HCT116 (cell line): ENCODE results near the gene CREG1. TPM values are rescaled to one million over a fixed set of nuclear protein-coding genes. Genes with fewer than 3 reads are reported as not detected.
A peak's percentile ranks its signal among the peaks of the same experiment; 100 is the strongest.

Experiments
- ATAC-seq: fragments of 200-7000 bp; cut with Tn5 transposase; 2 replicates; pipeline ENCODE4 v1.9.1; 2020; ENCODE audit warnings: mild to moderate bottlenecking, moderate library complexity
- BruUV-seq: library from RNA; stranded (reverse); fragments of 400-500 nt; replicated peaks from 2 replicates; lab custom pipeline; 2021; lab: Mats Ljungman, UMichigan
- CTCF ChIA-PET: fragments of 300-600 bp; sonication (Branson Sonifier 250); formaldehyde crosslinking; loops from one replicate; lab custom pipeline; 2021; ENCODE audit warnings: antibody characterized with exemption; lab: Charles Lee
- POLR2A ChIA-PET: fragments of 300-600, 350-600 bp; sonication (Branson Sonifier 250); formaldehyde crosslinking; loops from one replicate; lab custom pipeline; 2021; ENCODE audit warnings: antibody characterized with exemption; lab: Charles Lee
- RAD21 ChIA-PET, 2 experiments: fragments of 300-600 bp; sonication (Branson Sonifier 250); formaldehyde crosslinking; loops; one replicate each; lab custom pipeline; 2023; ENCODE audit warnings: low total read pairs in 2 of 2; ENCODE audit not compliant: uncharacterized antibody in 2 of 2, unreplicated experiment in 2 of 2, low non-redundant PET in 1 of 2; lab: Charles Lee
- DNase-seq: peaks from one replicate; pipeline ENCODE4 v3.0.0-alpha.2; 2010; ENCODE audit warnings: low read depth, low spot score
- H2AFZ ChIP-seq: fragments of 200-600 bp; shearing (Covaris generic), sonication (generic); 2 replicates; pipeline ENCODE4 v1.6.1; 2017; ENCODE audit warnings: low read depth, mixed run types, mixed read lengths, antibody characterized with exemption, low read length; ENCODE audit not compliant: poor library complexity, severe bottlenecking
- H3K27ac ChIP-seq: 2 replicates; pipeline ENCODE4 v1.5.1; 2012; ENCODE audit warnings: low read depth, low read length
- H3K27me3 ChIP-seq: fragments of 200-600 bp; sonication (generic); 2 replicates; pipeline ENCODE4 v1.6.1; 2016; ENCODE audit warnings: mixed run types, low read length, mixed read lengths; ENCODE audit not compliant: insufficient read depth
- H3K36me3 ChIP-seq, 2 experiments: fragments of 200-500 bp in 1 of 2; fragments of 200-600 bp in 1 of 2; sonication (Bioruptor generic) in 1 of 2; sonication (generic) in 1 of 2; 2 replicates each; pipeline versions ENCODE4 v1.5.1 to v1.6.1; 2014 to 2016; ENCODE audit warnings: low read length in 2 of 2, inconsistent platforms in 1 of 2, mixed read lengths in 1 of 2, mixed run types in 1 of 2; ENCODE audit not compliant: insufficient read depth in 2 of 2, control insufficient read depth in 1 of 2
- H3K4me1 ChIP-seq, 2 experiments: fragments of 200-600 bp in 1 of 2; sonication (generic) in 1 of 2; 2 replicates each; pipeline versions ENCODE4 v1.5.1 to v1.6.1; 2012 to 2017; ENCODE audit warnings: low read length in 2 of 2, inconsistent platforms in 1 of 2, mild to moderate bottlenecking in 1 of 2, mixed read lengths in 1 of 2, mixed run types in 1 of 2, moderate library complexity in 1 of 2; ENCODE audit not compliant: insufficient read depth in 2 of 2, control insufficient read depth in 1 of 2
- H3K4me2 ChIP-seq: fragments of 200-600 bp; sonication (generic); 2 replicates; pipeline ENCODE4 v1.6.1; 2017; ENCODE audit warnings: mixed run types, low read length, mixed read lengths
- H3K4me3 ChIP-seq, 2 experiments: fragments of 200-600 bp in 1 of 2; sonication (generic) in 1 of 2; replicated peaks in 1 of 2; 2 replicates each; pipeline ENCODE4 v1.5.1; 2011 to 2016; ENCODE audit warnings: low read length in 2 of 2, control low read depth in 1 of 2, low read depth in 1 of 2, mild to moderate bottlenecking in 1 of 2, mixed read lengths in 1 of 2, mixed run types in 1 of 2
- H3K79me2 ChIP-seq: fragments of 200-600 bp; sonication (generic); 2 replicates; pipeline ENCODE4 v1.6.1; 2017; ENCODE audit warnings: mild to moderate bottlenecking, mixed run types, low read length, moderate library complexity, mixed read lengths; ENCODE audit not compliant: insufficient read depth
- H3K9ac ChIP-seq: fragments of 200-600 bp; sonication (generic); 2 replicates; pipeline ENCODE4 v1.6.1; 2016; ENCODE audit warnings: low read length, mixed read lengths
- H3K9me2 ChIP-seq: fragments of 200-600 bp; sonication (generic), shearing (Covaris generic); 2 replicates; pipeline ENCODE4 v1.6.1; 2017; ENCODE audit warnings: mixed run types, mild to moderate bottlenecking, moderate library complexity; ENCODE audit not compliant: insufficient read depth
- H3K9me3 ChIP-seq, 2 experiments: fragments of 200-500 bp in 1 of 2; fragments of 200-600 bp in 1 of 2; sonication (Bioruptor generic) in 1 of 2; sonication (generic) in 1 of 2; 2 replicates each; pipeline ENCODE4 v1.6.1; 2014 to 2017; ENCODE audit warnings: low read length in 2 of 2, mixed read lengths in 2 of 2, inconsistent platforms in 1 of 2, low read depth in 1 of 2, mild to moderate bottlenecking in 1 of 2, mixed run types in 1 of 2, moderate library complexity in 1 of 2; ENCODE audit not compliant: control insufficient read depth in 1 of 2, insufficient read depth in 1 of 2
- H4K20me1 ChIP-seq: fragments of 200-600 bp; sonication (generic), shearing (Covaris generic); 2 replicates; pipeline ENCODE4 v1.6.1; 2017; ENCODE audit warnings: mixed run types, mild to moderate bottlenecking, moderate library complexity; ENCODE audit not compliant: insufficient read depth
- EZH2 ChIP-seq: fragments of 200-600 bp; sonication (generic); IDR thresholded peaks from 2 replicates; pipeline ENCODE4 v1.6.1; 2017; ENCODE audit warnings: antibody characterized with exemption, mixed run types
- RAD21 ChIP-seq: IDR thresholded peaks from 2 replicates; pipeline ENCODE4 v1.6.1; 2012; ENCODE audit warnings: low read depth, mild to moderate bottlenecking
- SIN3A ChIP-seq: IDR thresholded peaks from 2 replicates; pipeline ENCODE4 v1.6.1; 2012; ENCODE audit warnings: low read depth
- SP1 ChIP-seq: IDR thresholded peaks from 2 replicates; pipeline ENCODE4 v1.6.1; 2012; ENCODE audit warnings: low read depth
- TCF7L2 ChIP-seq: IDR thresholded peaks from 2 replicates; pipeline ENCODE4 v1.7.0; 2011; ENCODE audit warnings: borderline replicate concordance, inconsistent platforms; ENCODE audit not compliant: insufficient read depth, insufficient read length; ENCODE audit errors: extremely low read depth
- ZFX ChIP-seq: fragments of 450-650 bp; IDR thresholded peaks from 2 replicates; pipeline ENCODE4 v1.6.1; 2017
- ZNF274 ChIP-seq: fragments of 200-500 bp; sonication (Bioruptor generic); IDR thresholded peaks from 2 replicates; pipeline ENCODE4 v1.6.1; 2014; ENCODE audit warnings: mild to moderate bottlenecking, low read depth, low read length, inconsistent platforms
- intact Hi-C: fragments of 100-400 bp; cut with micrococcal nuclease; formaldehyde crosslinking; loops from 2 replicates; pipeline ENCODE4 v1.10.0; 2022
- total RNA-seq: library from RNA; stranded (reverse); gene quantifications from one replicate; pipeline ENCODE4 v1.2.1, GENCODE V29; 2021; ENCODE audit not compliant: unreplicated experiment
- TF ChIP-seq, protein P1 (sequence below), 3 experiments: fragments of 200-600 bp in 1 of 3; sonication (generic) in 1 of 3; IDR thresholded peaks in 2 of 3; conservative IDR thresholded peaks in 1 of 3; 2 replicates each; pipeline ENCODE4 v1.5.1; 2012 to 2017; ENCODE audit warnings: low read depth in 2 of 3, low read length in 2 of 3, antibody characterized with exemption in 1 of 3, borderline replicate concordance in 1 of 3, control low read depth in 1 of 3, mild to moderate bottlenecking in 1 of 3, mixed read lengths in 1 of 3, mixed run types in 1 of 3, moderate library complexity in 1 of 3; ENCODE audit not compliant: insufficient read depth in 1 of 3
- TF ChIP-seq, protein P2 (sequence below): IDR thresholded peaks from 2 replicates; pipeline ENCODE4 v1.6.1; 2012

Gene CREG1
- total RNA-seq, 1 experiment from 2014 or later = 55.7 TPM

DNA sequence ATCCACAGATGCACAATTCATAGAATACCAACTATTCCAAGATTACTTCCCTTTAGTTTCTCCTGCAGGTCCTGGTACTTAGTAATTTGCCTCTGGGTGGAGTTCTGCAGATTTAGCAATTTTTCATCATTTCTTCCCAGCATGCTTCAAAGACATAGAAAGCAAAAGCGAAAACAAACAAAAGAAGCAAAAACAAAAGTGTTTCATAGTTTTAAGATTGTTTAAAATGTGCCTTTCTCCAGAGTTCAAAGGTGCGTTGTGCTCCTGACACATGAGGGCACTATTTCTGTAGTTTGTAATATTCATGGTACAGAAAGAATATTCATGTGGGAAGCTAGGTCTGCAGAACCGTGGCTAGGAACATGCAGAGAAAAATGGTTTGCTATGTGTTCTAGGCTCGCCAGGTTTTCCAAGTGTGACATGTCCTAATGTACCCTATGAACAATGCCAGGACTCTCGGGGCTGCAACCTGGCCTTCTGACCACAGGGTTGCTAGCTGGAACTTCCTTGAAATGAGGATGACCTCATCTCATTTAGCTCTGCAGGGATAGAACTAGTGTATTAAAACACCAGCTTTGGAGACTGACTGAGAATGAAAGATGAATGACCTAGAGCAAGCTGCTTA lies 46.5 kb upstream of the CREG1 start:
- TF ChIP-seq ZNF274 (no peak), EZH2 (no peak), ZFX (no peak), SIN3A (no peak), RAD21 (peak; percentile 73), TCF7L2 (no peak), SP1 (no peak)
- TF ChIP-seq, protein P1, sequence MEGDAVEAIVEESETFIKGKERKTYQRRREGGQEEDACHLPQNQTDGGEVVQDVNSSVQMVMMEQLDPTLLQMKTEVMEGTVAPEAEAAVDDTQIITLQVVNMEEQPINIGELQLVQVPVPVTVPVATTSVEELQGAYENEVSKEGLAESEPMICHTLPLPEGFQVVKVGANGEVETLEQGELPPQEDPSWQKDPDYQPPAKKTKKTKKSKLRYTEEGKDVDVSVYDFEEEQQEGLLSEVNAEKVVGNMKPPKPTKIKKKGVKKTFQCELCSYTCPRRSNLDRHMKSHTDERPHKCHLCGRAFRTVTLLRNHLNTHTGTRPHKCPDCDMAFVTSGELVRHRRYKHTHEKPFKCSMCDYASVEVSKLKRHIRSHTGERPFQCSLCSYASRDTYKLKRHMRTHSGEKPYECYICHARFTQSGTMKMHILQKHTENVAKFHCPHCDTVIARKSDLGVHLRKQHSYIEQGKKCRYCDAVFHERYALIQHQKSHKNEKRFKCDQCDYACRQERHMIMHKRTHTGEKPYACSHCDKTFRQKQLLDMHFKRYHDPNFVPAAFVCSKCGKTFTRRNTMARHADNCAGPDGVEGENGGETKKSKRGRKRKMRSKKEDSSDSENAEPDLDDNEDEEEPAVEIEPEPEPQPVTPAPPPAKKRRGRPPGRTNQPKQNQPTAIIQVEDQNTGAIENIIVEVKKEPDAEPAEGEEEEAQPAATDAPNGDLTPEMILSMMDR (IDR thresholded peaks at IDR 0.05 in 2 of 3, conservative IDR thresholded peaks at IDR 0.05 in 1 of 3; ENCODE audit: borderline replicate concordance in 1 of 3, insufficient read depth in 1 of 3, low read depth in 2 of 3, low read length in 2 of 3) = peak in 2 of 3 experiments; percentile 42 to 53; a peak in 4 of 6 replicates
- TF ChIP-seq, protein P2, sequence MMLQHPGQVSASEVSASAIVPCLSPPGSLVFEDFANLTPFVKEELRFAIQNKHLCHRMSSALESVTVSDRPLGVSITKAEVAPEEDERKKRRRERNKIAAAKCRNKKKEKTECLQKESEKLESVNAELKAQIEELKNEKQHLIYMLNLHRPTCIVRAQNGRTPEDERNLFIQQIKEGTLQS = no peak
- peak; percentile 6 for DNase-seq
- Histone ChIP-seq H3K4me1 (no peaks in the 10 kb centered on the region), H3K9me3 (no peaks in the 10 kb centered on the region), H3K27ac (no peak overlapping the region), H3K4me3 (no peak overlapping the region), H3K4me2 (no peak overlapping the region), H3K27me3 (no peaks in the 10 kb centered on the region), H3K9ac (no peak overlapping the region), H2AFZ (no peak overlapping the region), H4K20me1 (no peaks in the 10 kb centered on the region), H3K79me2 (no peaks in the 10 kb centered on the region), H3K9me2 (no peaks in the 10 kb centered on the region), H3K36me3 (no peaks in the 10 kb centered on the region)
- CTCF ChIA-PET = interaction anchor here (0.7 to 2.7 kb wide), 3 partner anchors 81 to 482 kb away, joined by 3 to 44 read pairs (median 11); no protein-coding TSS in a partner anchor
- BruUV-seq = no TSS peak
- intact Hi-C loops = loop anchor here (1.0 to 5.0 kb wide), 3 partner anchors 88 to 482 kb away; no protein-coding TSS in a partner anchor
- POLR2A ChIA-PET = no interaction called here
- ATAC-seq = no peak
- RAD21 ChIA-PET = interaction anchor here (1.1 to 1.8 kb wide), 3 partner anchors 88 to 483 kb away, joined by 4 to 6 read pairs (median 4); no protein-coding TSS in a partner anchor
